HG03571 (cell line): Measurements from ENCODE around the gene APELA.
"Not testable (repeated sequence)": the region's sequence is repeated elsewhere in the genome, so short reads cannot be mapped to it uniquely, and the experiment has no call there.

Experiments used
- ATAC-seq: cut with Tn5 transposase; IDR thresholded peaks from one replicate; pipeline ENCODE4 v1.9.1; 2021; ENCODE audit not compliant: unreplicated experiment

Gene APELA

GRCh38 chr4:164924670-164925238 lies 47.8 kb downstream of the APELA start:
- no peak for ATAC-seq

- no peak for ATAC-seq
Measured at GRCh38 chr4:164926301-164926700, 49.3 kb downstream of the APELA start.

DNA sequence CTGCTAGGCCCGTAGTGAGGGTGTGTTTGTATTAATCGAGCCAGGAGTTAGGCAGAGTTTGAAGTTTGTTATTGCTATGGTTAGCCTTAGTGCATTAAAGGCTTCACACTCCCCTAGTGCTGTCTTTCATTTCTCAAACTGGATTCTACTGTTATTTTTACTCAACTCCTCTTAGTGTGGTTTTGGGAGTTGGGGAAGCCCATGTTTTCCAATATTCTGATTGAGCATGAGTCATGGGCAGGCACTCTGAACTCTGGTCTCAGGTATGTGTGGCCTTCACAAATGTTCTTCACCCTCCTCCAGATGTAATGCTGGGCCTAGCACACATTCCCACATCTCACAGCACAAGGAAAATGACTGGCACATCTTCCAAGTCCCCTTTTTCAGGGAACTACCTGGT lies 50.1 kb downstream of the APELA start:
- not testable (repeated sequence) for ATAC-seq

DNA sequence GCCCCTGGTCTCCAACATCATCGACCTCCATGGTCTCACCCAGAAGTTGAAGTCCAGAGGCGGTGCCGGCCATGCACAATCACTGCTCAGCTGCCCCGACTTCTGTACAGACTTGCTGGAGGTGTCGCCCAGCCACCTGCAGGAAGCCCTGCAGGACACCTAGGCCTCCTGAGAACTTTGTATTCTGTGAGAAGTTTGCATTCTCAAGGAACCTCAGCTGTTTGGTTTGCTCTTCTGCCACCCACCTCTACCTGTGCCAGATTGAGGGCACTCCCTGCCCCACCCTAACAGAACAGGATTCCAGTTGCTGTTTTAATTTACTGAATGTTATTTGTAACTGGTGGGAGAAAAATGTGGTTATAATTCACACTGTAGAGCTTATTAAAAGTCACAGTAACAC lies 53.7 kb downstream of the APELA start:
- ATAC-seq: no peak

DNA sequence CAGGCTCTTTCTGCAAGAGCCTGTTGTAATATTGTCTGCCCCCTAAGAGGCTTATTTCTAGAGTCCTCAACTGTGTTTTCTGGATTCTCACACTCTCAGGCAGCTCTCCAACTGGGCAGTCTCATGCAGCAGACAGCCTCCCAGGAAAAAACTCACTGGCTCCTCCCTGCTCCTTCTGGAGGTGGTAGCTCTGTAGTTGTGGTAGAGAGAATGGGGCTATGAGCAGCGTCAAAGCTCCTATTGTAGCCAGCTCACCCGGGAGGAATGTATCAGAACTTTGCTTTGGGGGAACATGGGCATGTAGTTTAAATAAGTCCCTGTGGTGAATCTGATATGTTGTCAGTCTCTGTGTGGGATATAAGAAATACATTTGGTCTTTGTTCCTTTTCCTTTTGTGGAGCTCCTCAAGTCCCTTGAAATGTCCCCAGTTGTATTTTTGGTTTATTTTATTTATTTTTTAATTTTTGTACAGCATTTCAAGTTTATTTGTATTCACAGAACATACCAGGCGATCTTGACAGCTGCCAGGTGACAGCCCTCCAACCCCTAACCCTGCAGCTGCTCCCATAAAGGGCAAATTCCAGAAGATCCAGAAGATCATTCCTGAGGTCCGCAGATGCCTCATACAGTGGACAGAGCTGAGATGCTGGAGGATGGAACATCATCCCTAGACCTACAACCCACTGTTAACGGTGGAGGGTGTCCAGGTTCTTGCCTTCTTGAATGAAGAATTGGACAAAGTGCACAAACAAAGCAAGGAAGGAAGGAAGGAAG lies 54.8 kb downstream of the APELA start:
- no peak for ATAC-seq

DNA sequence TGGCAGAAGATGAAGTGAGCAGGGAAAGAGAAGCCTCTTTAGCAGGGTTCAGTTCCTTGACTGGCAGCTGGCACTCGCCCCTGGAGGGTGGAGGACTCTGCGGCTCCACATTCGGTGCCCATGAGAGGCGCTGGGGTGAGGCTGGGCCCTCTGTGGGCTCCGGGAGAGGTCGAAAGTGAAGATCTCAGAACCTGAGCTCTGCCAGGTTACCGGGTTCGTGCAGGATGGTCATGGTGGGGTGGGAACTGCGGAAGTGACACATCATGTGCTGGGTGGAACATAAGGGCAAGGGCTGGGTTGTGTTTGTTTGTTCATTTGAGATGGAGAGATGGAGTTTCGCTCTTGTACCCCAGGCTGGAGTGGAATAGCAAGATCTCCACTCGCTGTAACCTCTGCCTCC lies 56.3 kb downstream of the APELA start:
- ATAC-seq: no peak

GRCh38 chr4:164935363-164935762 lies 58.4 kb downstream of the APELA start:
- ATAC-seq: peak; percentile 63

DNA sequence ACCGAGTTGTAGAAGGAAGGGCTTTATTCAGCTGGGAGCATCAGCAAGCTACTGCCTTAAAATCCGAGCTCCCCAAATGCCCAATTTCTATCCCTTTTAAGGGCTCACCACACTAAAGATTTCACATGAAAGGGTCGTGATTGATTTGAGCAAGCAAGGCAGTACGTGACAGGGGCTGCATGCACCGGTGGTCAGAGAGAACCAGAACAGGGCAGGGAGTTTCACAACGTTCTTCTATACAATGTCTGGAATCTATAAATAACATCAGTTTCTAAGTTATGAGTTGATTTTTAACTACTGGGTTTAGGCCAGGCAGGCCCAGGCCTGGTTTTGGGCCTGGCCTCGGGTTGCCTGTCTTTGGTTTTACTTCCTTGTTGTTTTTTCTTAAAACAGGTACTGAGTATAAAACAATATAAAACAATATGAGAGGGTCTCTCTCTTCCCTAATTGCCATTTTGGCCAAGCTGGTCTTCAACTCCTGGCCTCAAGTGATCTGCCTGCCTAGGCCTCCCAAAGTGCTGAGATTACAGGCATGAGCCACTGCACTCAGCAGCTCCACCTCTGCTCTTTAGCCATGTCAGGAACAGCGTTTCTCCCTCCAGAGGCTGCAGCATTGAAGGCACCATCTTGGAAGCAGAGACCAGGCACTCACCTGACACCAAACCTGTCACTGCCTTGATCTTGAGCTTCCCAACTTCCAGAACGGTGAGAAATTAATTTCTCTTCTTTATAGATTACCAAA lies 59.1 kb downstream of the APELA start:
- ATAC-seq: peak; percentile 67

DNA sequence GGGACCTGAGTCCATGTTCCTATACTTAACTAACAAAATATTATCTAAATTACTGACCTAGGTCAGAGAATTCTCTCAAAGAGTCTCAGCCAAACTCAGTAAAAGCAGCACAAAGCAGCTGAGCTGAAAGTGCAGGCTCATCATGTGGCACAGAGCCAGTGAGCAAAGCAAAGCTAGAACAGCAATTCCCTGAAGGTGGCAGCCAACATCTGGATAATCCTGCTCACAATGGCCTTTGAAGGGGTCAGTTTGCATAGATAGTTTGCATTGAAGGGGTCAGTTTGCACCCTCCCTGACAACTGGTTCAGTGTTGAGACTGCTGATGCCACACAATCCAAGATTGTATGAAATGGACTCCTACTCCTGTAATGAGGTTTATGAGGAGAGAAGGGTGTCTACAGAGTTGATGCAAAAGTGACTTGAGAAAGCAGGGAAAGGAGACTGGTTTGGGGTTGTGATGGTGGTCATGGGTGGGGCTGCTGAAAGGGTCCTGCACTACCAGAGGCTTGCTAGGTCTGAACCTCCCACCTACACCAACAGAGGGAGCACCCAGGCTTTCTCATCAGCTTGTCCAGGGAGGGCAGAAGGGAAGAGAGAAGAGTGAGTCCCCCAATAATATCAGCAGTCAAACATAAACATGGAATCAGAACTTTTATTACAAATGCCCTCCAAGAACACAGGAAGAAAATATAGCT lies 60.7 kb downstream of the APELA start:
- ATAC-seq: peak; percentile 40

DNA sequence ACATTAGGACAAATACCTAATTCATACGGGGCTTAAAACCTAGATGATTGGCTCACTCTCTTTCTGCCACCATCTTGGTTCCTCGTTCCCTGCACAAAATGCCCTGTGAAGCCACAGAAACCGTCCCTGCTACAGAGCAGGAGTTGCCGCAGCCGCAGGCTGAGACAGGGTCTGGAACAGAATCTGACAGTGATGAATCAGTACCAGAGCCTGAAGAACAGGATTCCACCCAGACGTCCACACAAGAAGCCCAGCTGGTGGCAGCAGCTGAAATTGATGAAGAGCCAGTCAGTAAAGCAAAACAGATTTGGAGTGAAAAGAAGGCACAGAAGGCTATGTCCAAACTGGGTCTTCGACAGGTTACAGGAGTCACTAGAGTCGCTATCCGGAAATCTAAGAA lies 66.2 kb downstream of the APELA start:
- ATAC-seq: no peak

DNA sequence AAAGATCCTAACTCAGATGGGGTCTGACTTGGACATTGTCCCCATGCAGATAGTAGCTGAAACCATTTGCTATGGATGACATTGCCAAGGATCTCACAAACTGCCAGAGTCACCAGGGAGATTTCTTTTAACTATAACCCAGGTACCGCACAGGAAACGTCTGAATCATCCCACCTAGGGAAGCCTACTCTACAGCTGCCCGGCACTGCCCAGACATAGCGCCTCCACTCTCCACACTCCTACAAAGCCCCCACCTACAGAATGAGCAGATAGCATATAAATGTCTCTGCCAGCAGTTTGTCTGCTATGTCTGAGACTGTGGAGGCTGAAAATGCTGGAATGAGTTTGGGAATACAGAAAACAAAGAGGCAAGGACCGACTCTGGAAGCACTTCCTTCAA lies 68.2 kb downstream of the APELA start:
- no peak for ATAC-seq

GRCh38 chr4:164946810-164947209 lies 69.8 kb downstream of the APELA start:
- ATAC-seq: no peak
